Body of pancreas (tissue), 4 donors: ENCODE results near the gene ATG101.

Experiments
- POLR2A ChIP-seq, 3 donors: fragments of 450-650 bp; IDR thresholded peaks; one replicate each; pipeline ENCODE4 v1.6.1; 2016; ENCODE audit warnings: antibody characterized with exemption in 3 of 3, mild to moderate bottlenecking in 2 of 3
- TF ChIP-seq, protein P1 (sequence below), 7 experiments: fragments of 450-650 bp in 4 of 7; fragments of 200-600 bp in 3 of 7; sonication (generic) in 3 of 7; IDR thresholded peaks; one replicate each; pipeline ENCODE4 v1.5.1; 2016 to 2019; ENCODE audit warnings: antibody characterized with exemption in 7 of 7

GRCh38 chr12:52085682-52086180, 16.0 kb downstream of the ATG101 start:
- TF ChIP-seq, protein P1, sequence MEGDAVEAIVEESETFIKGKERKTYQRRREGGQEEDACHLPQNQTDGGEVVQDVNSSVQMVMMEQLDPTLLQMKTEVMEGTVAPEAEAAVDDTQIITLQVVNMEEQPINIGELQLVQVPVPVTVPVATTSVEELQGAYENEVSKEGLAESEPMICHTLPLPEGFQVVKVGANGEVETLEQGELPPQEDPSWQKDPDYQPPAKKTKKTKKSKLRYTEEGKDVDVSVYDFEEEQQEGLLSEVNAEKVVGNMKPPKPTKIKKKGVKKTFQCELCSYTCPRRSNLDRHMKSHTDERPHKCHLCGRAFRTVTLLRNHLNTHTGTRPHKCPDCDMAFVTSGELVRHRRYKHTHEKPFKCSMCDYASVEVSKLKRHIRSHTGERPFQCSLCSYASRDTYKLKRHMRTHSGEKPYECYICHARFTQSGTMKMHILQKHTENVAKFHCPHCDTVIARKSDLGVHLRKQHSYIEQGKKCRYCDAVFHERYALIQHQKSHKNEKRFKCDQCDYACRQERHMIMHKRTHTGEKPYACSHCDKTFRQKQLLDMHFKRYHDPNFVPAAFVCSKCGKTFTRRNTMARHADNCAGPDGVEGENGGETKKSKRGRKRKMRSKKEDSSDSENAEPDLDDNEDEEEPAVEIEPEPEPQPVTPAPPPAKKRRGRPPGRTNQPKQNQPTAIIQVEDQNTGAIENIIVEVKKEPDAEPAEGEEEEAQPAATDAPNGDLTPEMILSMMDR (IDR thresholded peaks at IDR 0.05) = no peak
- no peak for TF ChIP-seq POLR2A (IDR thresholded peaks at IDR 0.05)
